Measurements from ENCODE around the gene PGS1. TPM values are rescaled to one million over a fixed set of nuclear protein-coding genes. Genes with fewer than 3 reads are reported as not detected.

The PGS1 gene
- total RNA-seq, 1 donor from 2014 or later: 52.0 TPM

- H3K4me3 Mint-ChIP-seq: no peak overlapping the region
- no peak for DNase-seq (ENCODE audit: low read depth, low spot score)
- TF ChIP-seq, protein P1, sequence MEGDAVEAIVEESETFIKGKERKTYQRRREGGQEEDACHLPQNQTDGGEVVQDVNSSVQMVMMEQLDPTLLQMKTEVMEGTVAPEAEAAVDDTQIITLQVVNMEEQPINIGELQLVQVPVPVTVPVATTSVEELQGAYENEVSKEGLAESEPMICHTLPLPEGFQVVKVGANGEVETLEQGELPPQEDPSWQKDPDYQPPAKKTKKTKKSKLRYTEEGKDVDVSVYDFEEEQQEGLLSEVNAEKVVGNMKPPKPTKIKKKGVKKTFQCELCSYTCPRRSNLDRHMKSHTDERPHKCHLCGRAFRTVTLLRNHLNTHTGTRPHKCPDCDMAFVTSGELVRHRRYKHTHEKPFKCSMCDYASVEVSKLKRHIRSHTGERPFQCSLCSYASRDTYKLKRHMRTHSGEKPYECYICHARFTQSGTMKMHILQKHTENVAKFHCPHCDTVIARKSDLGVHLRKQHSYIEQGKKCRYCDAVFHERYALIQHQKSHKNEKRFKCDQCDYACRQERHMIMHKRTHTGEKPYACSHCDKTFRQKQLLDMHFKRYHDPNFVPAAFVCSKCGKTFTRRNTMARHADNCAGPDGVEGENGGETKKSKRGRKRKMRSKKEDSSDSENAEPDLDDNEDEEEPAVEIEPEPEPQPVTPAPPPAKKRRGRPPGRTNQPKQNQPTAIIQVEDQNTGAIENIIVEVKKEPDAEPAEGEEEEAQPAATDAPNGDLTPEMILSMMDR (conservative IDR thresholded peaks at IDR 0.05): no peak
- peak overlapping the region; percentile 75 for H3K27ac Mint-ChIP-seq (ENCODE audit: unreplicated experiment)
- H3K9me3 Mint-ChIP-seq: no peaks in the 10 kb centered on the region
- no peaks in the 10 kb centered on the region for H3K27me3 Mint-ChIP-seq (ENCODE audit: low read depth)
- H3K36me3 Mint-ChIP-seq (ENCODE audit: low read depth): peaks cover under 1% of the 10 kb centered on the region
- peaks cover 9% of the 10 kb centered on the region for H3K4me1 Mint-ChIP-seq
Observed at GRCh38 chr17:78429618-78429995, 51.2 kb downstream of the PGS1 start.

- TF ChIP-seq, protein P1 (conservative IDR thresholded peaks at IDR 0.05): no peak
- Mint-ChIP-seq H3K36me3 (ENCODE audit: low read depth) (no peaks in the 10 kb centered on the region), H3K27me3 (ENCODE audit: low read depth) (peaks cover 2% of the 10 kb centered on the region), H3K4me1 (peaks cover 9% of the 10 kb centered on the region), H3K27ac (ENCODE audit: unreplicated experiment) (no peak overlapping the region), H3K4me3 (no peak overlapping the region), H3K9me3 (no peaks in the 10 kb centered on the region)
- DNase-seq (ENCODE audit: low read depth, low spot score): no peak
Observed at GRCh38 chr17:78430892-78431691, 52.6 kb downstream of the PGS1 start.

DNA sequence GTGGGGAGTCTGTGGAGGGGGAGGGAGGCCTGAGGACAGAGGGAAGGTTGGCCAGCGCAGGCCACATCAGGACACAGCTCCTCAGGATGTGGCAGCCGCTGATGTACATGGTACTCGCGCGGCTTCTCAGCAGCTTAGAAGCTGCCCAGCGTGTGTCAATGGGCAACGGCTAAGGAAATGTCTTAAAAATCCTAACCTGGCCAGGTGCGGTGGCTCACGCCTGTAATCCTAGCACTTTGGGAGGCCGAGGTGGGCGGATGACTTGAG is 53.2 kb downstream of the PGS1 start:
- no peak overlapping the region for H3K4me3 Mint-ChIP-seq
- no peak overlapping the region for H3K27ac Mint-ChIP-seq (ENCODE audit: unreplicated experiment)
- DNase-seq (ENCODE audit: low read depth, low spot score): no peak

GRCh38 chr17:78432226-78433012 is 54.0 kb downstream of the PGS1 start:
- H3K27me3 Mint-ChIP-seq (ENCODE audit: low read depth): peaks cover 4% of the 10 kb centered on the region
- H3K9me3 Mint-ChIP-seq: no peaks in the 10 kb centered on the region
- H3K4me1 Mint-ChIP-seq: peaks cover 9% of the 10 kb centered on the region
- H3K36me3 Mint-ChIP-seq (ENCODE audit: low read depth): no peaks in the 10 kb centered on the region
- H3K27ac Mint-ChIP-seq (ENCODE audit: unreplicated experiment): no peak overlapping the region
- H3K4me3 Mint-ChIP-seq: no peak overlapping the region
- no peak for DNase-seq (ENCODE audit: low read depth, low spot score)
- TF ChIP-seq, protein P1 (conservative IDR thresholded peaks at IDR 0.05): no peak

More for the DNA sequence above, 53.2 kb downstream of the PGS1 start:
- Mint-ChIP-seq H3K36me3 (ENCODE audit: low read depth) (no peaks in the 10 kb centered on the region), H3K4me1 (peaks cover 9% of the 10 kb centered on the region), H3K9me3 (no peaks in the 10 kb centered on the region), H3K27me3 (ENCODE audit: low read depth) (peaks cover 4% of the 10 kb centered on the region)
- TF ChIP-seq, protein P1 (conservative IDR thresholded peaks at IDR 0.05): no peak

DNA sequence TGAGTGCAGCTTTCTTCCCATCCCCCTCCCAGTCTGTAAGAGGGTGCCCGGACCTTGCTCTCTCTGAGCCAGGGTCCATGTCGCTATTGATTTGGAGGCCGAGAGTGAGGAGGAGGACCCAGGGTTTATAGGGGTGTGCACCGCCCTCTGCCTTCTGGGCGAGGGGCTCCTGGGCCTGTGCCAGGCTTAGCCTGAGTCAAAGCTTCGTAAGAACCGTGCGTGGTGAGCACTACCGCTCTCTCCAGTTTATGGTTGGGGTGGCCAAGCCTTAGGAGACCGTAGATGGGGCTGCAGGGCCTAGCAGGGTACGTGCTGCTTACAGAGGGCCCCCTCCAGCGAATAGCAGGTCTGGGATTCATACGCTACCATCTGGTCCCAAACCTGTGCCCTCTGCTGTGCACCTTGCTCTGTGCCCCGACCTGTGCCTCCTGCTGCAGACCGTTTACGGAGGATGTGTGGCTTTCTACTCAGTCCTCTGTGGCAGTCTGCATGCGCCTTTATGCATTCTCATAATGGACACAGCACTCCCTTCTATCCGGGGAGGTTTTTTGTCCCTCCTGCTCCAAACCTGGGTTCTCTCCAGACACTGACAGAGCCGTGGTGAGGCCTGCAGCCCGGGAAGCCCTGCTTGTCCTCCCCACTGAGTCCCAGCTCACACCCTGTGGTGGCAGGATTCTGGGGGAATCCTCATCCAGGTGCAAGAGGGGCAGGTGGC is 54.7 kb downstream of the PGS1 start:
- peaks cover 9% of the 10 kb centered on the region for H3K4me1 Mint-ChIP-seq
- H3K4me3 Mint-ChIP-seq: peak overlapping the region; percentile 38
- no peaks in the 10 kb centered on the region for H3K9me3 Mint-ChIP-seq

More for the DNA sequence above, 54.7 kb downstream of the PGS1 start:
- no peak for DNase-seq (ENCODE audit: low read depth, low spot score)
- TF ChIP-seq, protein P1 (conservative IDR thresholded peaks at IDR 0.05): no peak
- Mint-ChIP-seq H3K27ac (ENCODE audit: unreplicated experiment) (no peak overlapping the region), H3K36me3 (ENCODE audit: low read depth) (no peaks in the 10 kb centered on the region), H3K27me3 (ENCODE audit: low read depth) (peaks cover 4% of the 10 kb centered on the region)

Data from neural crest cell (in vitro differentiated cells).